ENCODE results near the gene TRIM56.
"Not testable (repeated sequence)": the region's sequence is repeated elsewhere in the genome, so short reads cannot be mapped to it uniquely, and the experiment has no call there.

DNA sequence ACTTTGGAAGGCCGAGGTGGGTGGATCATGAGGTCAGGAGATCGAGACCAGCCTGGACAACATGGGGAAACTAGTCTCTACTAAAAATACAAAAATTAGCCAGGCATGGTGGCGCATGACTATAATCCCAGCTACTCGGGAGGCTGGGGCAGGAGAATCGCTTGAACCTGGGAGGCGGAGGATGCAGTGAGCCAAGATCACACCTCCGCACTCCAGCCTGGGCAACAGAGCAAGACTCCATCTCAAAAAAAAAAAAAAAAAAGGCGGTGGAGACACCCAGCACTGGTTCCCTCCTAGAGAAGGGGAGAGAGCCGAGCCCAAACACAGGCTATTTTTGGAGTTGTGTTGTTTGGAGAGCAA lies 36.3 kb downstream of the TRIM56 start:
- TF ChIP-seq CTCF (IDR thresholded peaks at IDR 0.05; ENCODE audit: low read depth, low read length); POLR2A (IDR thresholded peaks at IDR 0.05; ENCODE audit: extremely low read depth, insufficient read length): not testable (repeated sequence)
